Measurements from ENCODE around the gene SPP2.
A peak's percentile ranks its signal among the peaks of the same experiment; 100 is the strongest.

The SPP2 gene, protein sequence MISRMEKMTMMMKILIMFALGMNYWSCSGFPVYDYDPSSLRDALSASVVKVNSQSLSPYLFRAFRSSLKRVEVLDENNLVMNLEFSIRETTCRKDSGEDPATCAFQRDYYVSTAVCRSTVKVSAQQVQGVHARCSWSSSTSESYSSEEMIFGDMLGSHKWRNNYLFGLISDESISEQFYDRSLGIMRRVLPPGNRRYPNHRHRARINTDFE

GRCh38 chr2:234050455-234051135 is at the start of gene SPP2:
SPP2 (plus strand) TSS chr2:234050702; CDS start chr2:234050787, 85 bp downstream.
- DNase-seq (ENCODE audit: low read depth in 3 of 3): no peak

DNA sequence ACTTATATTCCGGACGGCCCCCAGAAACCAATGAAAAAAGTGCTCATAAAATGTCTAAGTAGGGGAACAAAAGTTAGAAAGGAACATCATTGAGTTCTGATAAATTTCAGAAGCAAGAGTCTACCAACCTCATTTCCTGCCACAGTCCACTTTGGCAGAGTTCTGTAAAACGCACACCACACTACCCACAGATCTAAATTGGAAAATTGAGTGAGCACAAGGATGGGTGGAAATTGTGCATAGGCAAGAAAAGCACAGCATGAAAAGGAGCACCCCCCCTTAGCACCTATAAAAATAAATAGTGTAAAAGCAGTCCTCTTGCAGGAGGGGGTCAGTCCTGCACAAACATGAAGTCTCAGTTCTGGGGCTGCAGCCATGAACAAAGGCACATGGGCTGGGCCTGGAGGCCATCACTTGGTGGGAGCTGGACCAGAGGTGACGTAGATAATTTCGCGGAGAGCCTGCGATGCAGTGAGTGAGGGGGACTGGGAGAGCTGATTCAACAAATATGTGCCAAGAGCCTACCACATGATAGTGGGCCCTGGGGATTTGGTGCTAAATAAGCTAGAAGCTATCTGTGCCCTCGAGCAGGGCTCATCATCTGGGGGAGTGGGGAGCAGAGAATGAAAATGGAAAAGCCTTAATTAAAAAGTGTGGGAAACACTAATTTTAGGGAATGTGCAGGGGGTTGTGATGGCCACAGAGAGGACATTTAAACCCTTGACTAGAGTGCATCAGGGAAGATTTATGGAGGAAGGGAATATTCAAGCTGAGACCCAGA is 48.9 kb upstream of the SPP2 start:
- DNase-seq (ENCODE audit: low read depth in 3 of 3): no peak

DNA sequence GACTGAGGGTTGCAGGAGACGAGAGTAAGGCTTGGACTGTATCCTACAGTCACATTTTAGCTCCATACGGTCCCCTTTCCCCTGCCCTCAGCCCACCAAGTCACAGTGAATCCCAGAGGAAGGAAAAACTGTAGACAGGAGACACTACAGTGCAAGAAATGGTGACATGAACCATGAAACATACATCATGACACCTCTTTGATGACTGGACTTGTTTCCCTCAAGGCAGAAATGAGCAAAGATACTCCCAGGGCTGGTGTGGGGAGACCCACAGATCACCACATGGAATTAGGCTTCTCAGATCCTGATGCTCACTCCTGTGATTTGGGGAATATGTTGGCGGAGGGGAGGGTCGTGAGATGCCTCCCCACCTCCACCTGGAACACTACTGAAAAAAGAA is 48.2 kb upstream of the SPP2 start:
- no peak for DNase-seq (ENCODE audit: low read depth in 3 of 3)

DNA sequence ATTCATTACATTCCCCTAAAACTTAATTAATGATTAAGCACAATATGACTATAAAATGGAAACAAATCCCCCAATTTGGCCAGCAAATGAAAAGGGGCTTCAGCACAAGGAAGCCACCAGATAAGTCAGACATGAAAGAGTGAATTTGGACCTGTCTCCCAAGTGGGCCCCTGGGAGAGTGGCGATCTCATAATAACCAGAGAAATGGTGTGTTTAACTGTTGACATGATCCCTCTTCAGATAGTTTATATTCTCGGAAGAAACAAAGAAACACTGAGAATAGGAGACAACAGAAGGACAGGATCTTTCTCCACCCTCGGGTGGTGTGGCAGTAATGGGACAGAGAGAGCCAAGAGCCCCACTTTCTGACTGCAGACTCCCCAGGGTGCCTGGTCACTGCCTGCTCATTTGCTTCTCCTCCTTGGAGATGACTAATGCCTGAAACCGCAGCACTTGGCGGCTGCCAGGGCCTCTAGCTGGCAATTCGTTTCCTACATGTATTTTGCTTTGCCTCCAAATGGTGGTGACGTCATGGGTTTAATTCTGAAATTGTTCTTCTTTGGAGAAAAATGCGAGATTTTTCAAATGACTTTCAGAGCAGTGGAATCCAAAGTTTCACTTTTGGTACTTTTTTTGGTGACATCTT is 46.4 kb upstream of the SPP2 start:
- DNase-seq (ENCODE audit: low read depth in 3 of 3): peak in 1 of 3 donors; percentile 31

GRCh38 chr2:234005126-234005525 is 45.4 kb upstream of the SPP2 start:
- no peak for DNase-seq (ENCODE audit: low read depth in 3 of 3)

- no peak for DNase-seq (ENCODE audit: low read depth in 3 of 3)
These were observed 44.0 kb upstream of the SPP2 start for GRCh38 chr2:234006501-234006900.

DNA sequence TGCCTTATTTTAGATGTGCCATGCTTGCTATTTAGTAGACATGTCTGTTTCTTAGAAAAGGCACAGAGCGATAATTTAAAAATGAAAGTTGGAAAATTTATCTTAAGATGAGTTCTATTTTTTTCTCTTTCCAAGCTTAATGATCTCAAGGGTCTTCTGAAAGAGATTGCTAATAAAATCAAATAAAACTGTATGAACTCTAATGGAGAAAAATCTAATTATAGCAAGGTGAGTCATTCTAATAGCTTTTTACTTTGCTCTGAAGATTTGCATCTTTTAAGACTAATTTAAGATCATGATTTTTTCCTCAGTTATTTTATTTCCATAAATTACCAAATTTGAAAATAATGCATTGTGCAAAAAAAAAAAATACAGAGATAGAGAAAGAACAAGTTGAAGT is 36.1 kb upstream of the SPP2 start:
- no peak for DNase-seq (ENCODE audit: low read depth in 3 of 3)

GRCh38 chr2:234015861-234016260 is 34.6 kb upstream of the SPP2 start:
- no peak for DNase-seq (ENCODE audit: low read depth in 3 of 3)

DNA sequence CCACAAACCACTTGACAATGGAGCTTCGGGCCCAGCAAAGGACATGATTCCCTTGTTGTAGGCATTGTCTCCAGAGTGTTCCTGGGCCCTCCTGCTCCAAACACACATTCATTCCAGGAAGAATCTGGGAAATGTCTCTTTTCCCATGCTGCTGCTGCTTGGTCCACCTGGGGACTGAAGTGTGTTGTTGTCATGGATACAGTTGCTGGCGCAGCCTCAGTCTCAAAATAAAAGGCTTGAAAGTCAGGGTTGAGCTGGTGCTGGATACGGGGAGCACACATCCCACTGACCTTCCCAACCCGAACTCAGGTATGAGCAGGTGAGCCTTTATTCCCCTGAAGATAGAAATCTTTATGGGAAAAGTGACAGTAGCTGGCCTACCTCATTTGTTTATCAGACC is 30.6 kb upstream of the SPP2 start:
- DNase-seq (ENCODE audit: low read depth in 3 of 3): no peak

- no peak for DNase-seq (ENCODE audit: low read depth in 3 of 3)
These were observed 30.2 kb upstream of the SPP2 start for GRCh38 chr2:234020332-234020731.

GRCh38 chr2:234022424-234022823 is 28.1 kb upstream of the SPP2 start:
- DNase-seq (ENCODE audit: low read depth in 3 of 3): no peak

DNA sequence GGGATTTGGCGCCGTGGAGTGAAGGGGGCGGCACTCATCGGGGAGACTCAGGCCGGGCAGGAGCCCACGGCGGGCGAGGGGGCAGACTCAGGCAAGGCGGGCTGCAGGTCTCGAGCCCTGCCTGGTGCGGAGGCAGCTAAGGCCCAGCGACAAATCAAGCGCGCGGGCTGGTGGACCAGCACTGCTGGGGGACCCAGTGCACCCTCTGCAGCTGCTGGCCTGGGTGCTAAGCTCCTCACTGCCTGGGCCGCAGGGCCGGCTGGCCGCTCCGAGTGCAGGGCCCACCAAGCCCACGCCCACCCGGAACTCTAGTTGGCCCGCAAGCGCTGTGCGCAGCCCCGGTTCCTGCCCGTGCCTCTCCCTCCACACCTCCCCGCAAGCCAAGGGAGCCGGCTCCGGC is 26.2 kb upstream of the SPP2 start:
- no peak for DNase-seq (ENCODE audit: low read depth in 3 of 3)

GRCh38 chr2:234025466-234025865 is 25.0 kb upstream of the SPP2 start:
- no peak for DNase-seq (ENCODE audit: low read depth in 3 of 3)

DNA sequence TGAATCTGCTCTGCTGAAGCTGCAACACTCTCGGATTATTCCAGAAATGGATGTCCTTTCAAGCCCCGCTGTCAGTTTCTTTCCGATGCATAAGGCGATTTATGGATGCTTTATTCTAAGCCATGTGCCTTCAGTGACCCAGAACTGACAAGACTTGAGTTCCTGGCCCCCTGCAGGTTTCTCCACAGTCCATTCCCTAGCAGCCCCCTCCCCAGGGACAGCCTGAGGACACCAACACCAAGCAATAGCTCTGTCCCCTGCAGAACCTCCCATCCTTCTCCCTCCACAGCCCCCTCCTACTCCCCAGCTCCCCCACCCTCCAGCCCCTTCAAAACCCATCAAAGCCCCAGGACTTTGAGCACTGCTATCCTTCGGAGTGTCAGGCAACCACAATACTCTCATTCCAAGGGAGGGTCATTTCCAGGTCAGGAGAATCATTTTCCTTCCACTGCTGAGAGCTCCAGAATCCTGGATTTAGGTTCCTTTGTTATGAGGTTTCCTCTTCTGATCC is 24.6 kb upstream of the SPP2 start:
- no peak for DNase-seq (ENCODE audit: low read depth in 3 of 3)

- no peak for DNase-seq (ENCODE audit: low read depth in 3 of 3)
These were observed 23.7 kb upstream of the SPP2 start for GRCh38 chr2:234026693-234027254.

- no peak for DNase-seq (ENCODE audit: low read depth in 3 of 3)
These were observed 22.9 kb upstream of the SPP2 start for GRCh38 chr2:234027641-234028040.

GRCh38 chr2:234029150-234029733 is 21.3 kb upstream of the SPP2 start:
- no peak for DNase-seq (ENCODE audit: low read depth in 3 of 3)

DNA sequence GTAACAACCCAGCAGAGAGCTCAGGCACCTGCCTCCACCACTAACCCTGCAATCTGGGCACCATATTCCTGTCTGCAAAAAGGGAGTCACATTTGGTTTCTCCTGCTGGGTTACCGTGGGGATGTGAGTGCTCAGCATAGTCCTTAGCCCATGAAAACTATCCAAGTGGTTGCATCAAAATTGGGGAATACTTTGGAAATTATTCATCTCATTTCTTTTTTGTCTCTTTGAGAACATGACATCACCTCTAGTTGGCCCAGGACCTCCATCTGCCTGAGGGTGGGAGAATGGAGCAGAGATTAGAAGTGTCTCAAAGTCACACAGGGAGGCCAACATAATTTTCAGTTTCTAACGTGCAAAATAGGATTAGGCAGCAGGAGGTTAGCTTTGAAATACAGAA is 19.3 kb upstream of the SPP2 start:
- no peak for DNase-seq (ENCODE audit: low read depth in 3 of 3)

- DNase-seq (ENCODE audit: low read depth in 3 of 3): peak in 1 of 3 donors; percentile 9
These were observed 18.1 kb upstream of the SPP2 start for GRCh38 chr2:234032279-234032856.

GRCh38 chr2:234033174-234033573 is 17.3 kb upstream of the SPP2 start:
- no peak for DNase-seq (ENCODE audit: low read depth in 3 of 3)

DNA sequence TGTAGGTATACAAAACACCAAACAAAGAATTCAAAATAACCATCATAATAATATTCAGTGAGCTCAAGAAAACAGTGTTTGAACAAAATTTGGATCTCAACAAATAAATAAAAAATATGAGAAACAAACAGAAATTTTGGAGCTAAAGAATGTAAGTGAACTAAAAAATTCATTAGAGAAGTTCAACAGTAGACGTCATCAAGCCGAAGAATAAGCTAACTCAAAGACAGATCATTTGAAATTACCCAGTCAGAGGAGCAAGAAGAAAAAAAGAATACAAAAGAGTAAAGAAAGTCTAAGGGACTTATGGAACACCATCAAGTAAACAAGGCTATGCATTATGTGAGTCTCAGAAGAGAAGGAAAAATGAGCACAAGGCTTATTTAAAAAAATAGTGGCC is 16.6 kb upstream of the SPP2 start:
- DNase-seq (ENCODE audit: low read depth in 3 of 3): no peak
